Gastroesophageal sphincter (tissue), 4 donors: Measurements from ENCODE around the gene TLL1. TPM values are rescaled to one million over a fixed set of nuclear protein-coding genes. Genes with fewer than 3 reads are reported as not detected.

Source experiments
- ATAC-seq: fragments of 150-250 bp; one replicate; pipeline ENCODE4 v1.9.1; 2016; ENCODE audit warnings: mild to moderate bottlenecking, moderate library complexity
- H3K27ac ChIP-seq, 4 donors: fragments of 200-600 bp; sonication (generic) in 3 of 4; 1 replicate in 3 of 4; 2 replicates in 1 of 4; pipeline ENCODE4 v1.5.1; 2016 to 2019
- H3K27me3 ChIP-seq: fragments of 200-600 bp; sonication (generic); one replicate; pipeline ENCODE4 v1.5.1; 2019
- H3K36me3 ChIP-seq, 2 donors: fragments of 200-600 bp; sonication (generic); one replicate each; pipeline ENCODE4 v1.5.1; 2019; ENCODE audit warnings: control low read depth in 1 of 2
- H3K4me1 ChIP-seq, 3 donors: fragments of 200-600 bp; sonication (generic); 1 replicate in 2 of 3; 2 replicates in 1 of 3; pipeline ENCODE4 v1.5.1; 2016 to 2019; ENCODE audit warnings: control low read depth in 2 of 3
- H3K4me3 ChIP-seq, 2 donors: fragments of 200-600 bp; sonication (generic); one replicate each; pipeline ENCODE4 v1.5.1; 2019; ENCODE audit warnings: mild to moderate bottlenecking in 1 of 2, moderate library complexity in 1 of 2
- H3K9me3 ChIP-seq, 3 donors: fragments of 200-600 bp; sonication (generic); one replicate each; pipeline ENCODE4 v1.5.1; 2017 to 2019; ENCODE audit warnings: control low read depth in 2 of 3
- EP300 ChIP-seq: sonication (generic); formaldehyde crosslinking; IDR thresholded peaks from one replicate; pipeline ENCODE4 v1.6.1; 2017; ENCODE audit warnings: antibody characterized with exemption, mild to moderate bottlenecking
- POLR2A ChIP-seq, 2 donors: fragments of 450-650 bp; IDR thresholded peaks; one replicate each; pipeline ENCODE4 v1.6.1; 2017; ENCODE audit warnings: antibody characterized with exemption in 2 of 2, mild to moderate bottlenecking in 2 of 2, moderate library complexity in 1 of 2
- POLR2AphosphoS5 ChIP-seq: sonication (generic); formaldehyde crosslinking; IDR thresholded peaks from one replicate; pipeline ENCODE4 v1.6.1; 2017; ENCODE audit warnings: antibody characterized with exemption
- WGBS, 2 donors: methylation state at CpG; one replicate each; pipeline ENCODE4 v1.1.5; 2018; ENCODE audit warnings: low coverage in 1 of 2; 5-methylcytosine and 5-hydroxymethylcytosine counted together
- total RNA-seq, 4 donors: library from RNA; depleted of rRNA; stranded (reverse); fragments of >200 nt; gene quantifications; one replicate each; pipeline ENCODE4 v1.1.0, GENCODE V29; 2016
- TF ChIP-seq, protein P1 (sequence below), 4 experiments: fragments of 200-600 bp in 2 of 4; fragments of 450-650 bp in 2 of 4; sonication (generic) in 1 of 4; IDR thresholded peaks; one replicate each; pipeline ENCODE4 v1.5.1; 2017 to 2019; ENCODE audit warnings: antibody characterized with exemption in 4 of 4, mild to moderate bottlenecking in 2 of 4, moderate library complexity in 2 of 4

Gene TLL1
- total RNA-seq, 4 donors from 2014 or later: 7.0 to 9.3 (median 8.6) TPM

DNA sequence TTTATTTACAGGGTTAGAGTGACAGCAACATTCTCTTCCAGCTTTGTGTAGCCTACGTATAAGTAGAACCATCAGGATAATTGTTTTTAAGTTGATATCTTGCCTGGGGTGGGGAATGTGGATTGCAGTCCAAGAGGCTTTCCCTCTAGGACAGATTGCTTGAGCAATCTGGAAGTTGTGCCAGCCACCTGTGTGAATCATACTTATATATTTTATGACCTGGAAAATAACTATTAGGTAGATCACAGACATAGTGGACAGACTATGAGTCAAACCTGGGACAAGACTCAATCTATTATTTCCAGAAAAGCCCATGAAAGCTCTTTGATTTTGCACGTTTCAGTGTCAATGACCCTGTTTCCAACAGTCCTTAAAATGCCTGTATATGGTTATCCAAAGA lies 98.9 kb downstream of the TLL1 start:
- WGBS, 2 donors: 30 to 55% methylated on average over 1 of the region's 2 CpGs
- no peak for ATAC-seq
- peaks cover 0 to 1% (median 0%) of the 10 kb centered on the region in 3 donors for H3K9me3 ChIP-seq

DNA sequence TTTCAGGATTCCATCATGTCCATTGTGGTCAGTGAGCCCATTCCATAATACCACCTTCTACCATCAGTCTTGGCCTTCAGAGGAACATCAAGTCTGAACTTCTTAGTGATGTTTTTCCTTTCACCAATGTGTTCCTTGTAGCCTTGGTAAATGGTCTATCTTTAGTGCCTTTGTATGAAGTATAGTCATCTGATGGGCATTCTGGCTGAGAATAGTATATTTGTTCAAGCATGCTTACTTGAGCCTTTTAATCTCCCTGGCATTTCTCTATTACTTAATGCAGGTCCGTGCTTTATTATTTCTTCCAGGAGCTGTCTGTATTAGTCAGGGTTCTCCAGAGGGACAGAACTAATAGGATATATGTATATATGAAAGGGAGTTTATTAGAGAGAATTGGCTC lies 99.7 kb downstream of the TLL1 start:
- Histone ChIP-seq H3K27me3 (no peaks in the 10 kb centered on the region), H3K4me1 (no peaks in the 10 kb centered on the region), H3K27ac (no peak overlapping the region), H3K4me3 (no peak overlapping the region), H3K9me3 (no peaks in the 10 kb centered on the region), H3K36me3 (no peaks in the 10 kb centered on the region)
- no peak for TF ChIP-seq EP300
- no peak for TF ChIP-seq POLR2AphosphoS5
- TF ChIP-seq, protein P1, sequence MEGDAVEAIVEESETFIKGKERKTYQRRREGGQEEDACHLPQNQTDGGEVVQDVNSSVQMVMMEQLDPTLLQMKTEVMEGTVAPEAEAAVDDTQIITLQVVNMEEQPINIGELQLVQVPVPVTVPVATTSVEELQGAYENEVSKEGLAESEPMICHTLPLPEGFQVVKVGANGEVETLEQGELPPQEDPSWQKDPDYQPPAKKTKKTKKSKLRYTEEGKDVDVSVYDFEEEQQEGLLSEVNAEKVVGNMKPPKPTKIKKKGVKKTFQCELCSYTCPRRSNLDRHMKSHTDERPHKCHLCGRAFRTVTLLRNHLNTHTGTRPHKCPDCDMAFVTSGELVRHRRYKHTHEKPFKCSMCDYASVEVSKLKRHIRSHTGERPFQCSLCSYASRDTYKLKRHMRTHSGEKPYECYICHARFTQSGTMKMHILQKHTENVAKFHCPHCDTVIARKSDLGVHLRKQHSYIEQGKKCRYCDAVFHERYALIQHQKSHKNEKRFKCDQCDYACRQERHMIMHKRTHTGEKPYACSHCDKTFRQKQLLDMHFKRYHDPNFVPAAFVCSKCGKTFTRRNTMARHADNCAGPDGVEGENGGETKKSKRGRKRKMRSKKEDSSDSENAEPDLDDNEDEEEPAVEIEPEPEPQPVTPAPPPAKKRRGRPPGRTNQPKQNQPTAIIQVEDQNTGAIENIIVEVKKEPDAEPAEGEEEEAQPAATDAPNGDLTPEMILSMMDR (IDR thresholded peaks at IDR 0.05): no peak
- TF ChIP-seq POLR2A (IDR thresholded peaks at IDR 0.05): no peak
- WGBS, 2 donors: 17 to 60% methylated on average over 1 of the region's 1 CpG
- no peak for ATAC-seq

More for the DNA sequence above, 98.9 kb downstream of the TLL1 start:
- TF ChIP-seq, protein P1 (IDR thresholded peaks at IDR 0.05): no peak
- TF ChIP-seq POLR2A (IDR thresholded peaks at IDR 0.05): no peak
- TF ChIP-seq POLR2AphosphoS5: no peak
- TF ChIP-seq EP300: no peak
- Histone ChIP-seq H3K27me3 (no peaks in the 10 kb centered on the region), H3K36me3 (no peaks in the 10 kb centered on the region), H3K27ac (no peak overlapping the region), H3K4me3 (no peak overlapping the region), H3K4me1 (no peaks in the 10 kb centered on the region)

DNA sequence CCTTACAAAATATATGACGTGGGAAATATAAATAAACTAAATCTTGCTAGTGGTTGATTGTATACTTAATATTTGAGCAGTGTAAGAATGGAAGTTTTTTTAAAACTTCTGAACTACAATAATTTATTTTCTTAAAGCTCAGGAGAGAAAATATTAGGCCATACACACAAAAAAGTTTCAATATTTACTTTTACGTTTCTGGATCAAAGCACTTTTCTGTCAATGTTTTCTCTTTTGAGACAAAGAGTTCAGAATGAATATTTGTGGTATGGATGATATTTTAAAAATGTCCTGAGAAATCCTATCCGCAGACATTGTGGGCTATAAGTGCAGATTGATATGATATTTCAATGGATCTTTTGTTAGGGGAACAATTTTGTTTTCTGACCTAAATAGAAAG lies 109.9 kb downstream of the TLL1 start:
- ATAC-seq: no peak
- Histone ChIP-seq H3K4me1 (no peaks in the 10 kb centered on the region), H3K36me3 (no peaks in the 10 kb centered on the region), H3K4me3 (no peak overlapping the region), H3K27me3 (no peaks in the 10 kb centered on the region), H3K27ac (no peak overlapping the region), H3K9me3 (no peaks in the 10 kb centered on the region)
- no peak for TF ChIP-seq EP300
- TF ChIP-seq POLR2A (IDR thresholded peaks at IDR 0.05): no peak
- TF ChIP-seq POLR2AphosphoS5: no peak
- TF ChIP-seq, protein P1 (IDR thresholded peaks at IDR 0.05): no peak
- WGBS, 2 donors: 60 to 72% methylated on average over 3 of the region's 3 CpGs

DNA sequence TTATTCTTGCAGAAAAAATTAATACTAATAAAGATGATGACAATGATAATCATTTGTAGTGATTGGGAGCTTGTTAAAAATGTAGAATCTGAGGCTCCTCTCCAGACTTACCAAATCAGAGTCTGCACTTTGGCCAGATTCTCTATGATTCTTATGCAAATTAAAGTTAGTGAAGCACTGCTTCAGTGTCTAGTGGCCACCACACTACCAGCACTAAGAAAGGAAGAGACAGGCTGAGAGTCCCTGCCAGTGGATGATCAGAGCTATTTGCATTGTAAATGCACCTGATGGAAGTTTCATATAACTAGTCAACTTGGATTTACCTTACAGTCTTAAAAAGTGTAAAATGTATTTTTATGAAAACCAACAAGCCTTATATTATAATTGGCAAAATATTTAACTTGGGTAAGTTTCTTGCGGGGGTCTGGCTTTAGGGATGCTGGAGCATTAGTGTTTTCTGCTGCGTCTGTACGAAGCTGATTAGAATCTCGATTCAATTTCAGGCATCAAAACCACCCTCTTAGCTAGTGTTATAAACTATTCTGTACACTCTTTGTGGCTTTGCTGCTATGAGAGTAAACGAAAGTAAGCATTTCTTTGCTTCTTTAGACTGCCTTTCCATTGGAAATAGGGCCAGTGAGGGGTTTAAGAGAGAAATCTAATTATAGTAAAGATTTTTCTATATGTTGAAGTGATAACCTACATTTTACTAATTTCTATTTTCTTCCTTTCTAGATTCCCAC lies 114.1 kb downstream of the TLL1 start:
- H3K27me3 ChIP-seq: no peaks in the 10 kb centered on the region
- no peaks in the 10 kb centered on the region for H3K4me1 ChIP-seq
- 82 to 88% methylated on average over 5 of the region's 5 CpGs for WGBS, 2 donors
- no peaks in the 10 kb centered on the region for H3K9me3 ChIP-seq
- no peaks in the 10 kb centered on the region for H3K36me3 ChIP-seq
- TF ChIP-seq, protein P1 (IDR thresholded peaks at IDR 0.05): no peak
- TF ChIP-seq POLR2A (IDR thresholded peaks at IDR 0.05) (no peak), POLR2AphosphoS5 (no peak), EP300 (no peak)
- H3K27ac ChIP-seq: no peak overlapping the region
- no peak overlapping the region for H3K4me3 ChIP-seq
- no peak for ATAC-seq
